Karpas-422 (cell line): ENCODE results near the gene YLPM1. TPM values are rescaled to one million over a fixed set of nuclear protein-coding genes. Genes with fewer than 3 reads are reported as not detected.

Experiments used
- DNase-seq: peaks from one replicate; pipeline ENCODE4 v3.0.0-alpha.2; 2015
- H2AFZ ChIP-seq: fragments of 200-600 bp; sonication (generic); 2 replicates; pipeline ENCODE4 v1.6.1; 2014; ENCODE audit warnings: antibody characterized with exemption, low read length, mixed read lengths
- H3K27ac ChIP-seq: fragments of 200-600 bp; sonication (generic); 2 replicates; pipeline ENCODE4 v1.5.1; 2014; ENCODE audit warnings: mild to moderate bottlenecking, low read length, moderate library complexity
- H3K27me3 ChIP-seq: fragments of 200-600 bp; sonication (generic); 2 replicates; pipeline ENCODE4 v1.6.1; 2014; ENCODE audit warnings: low read length, mixed read lengths
- H3K36me3 ChIP-seq: fragments of 200-600 bp; sonication (generic); 2 replicates; pipeline ENCODE4 v1.6.1; 2014; ENCODE audit warnings: low read length, mixed read lengths; ENCODE audit not compliant: insufficient read depth
- H3K4me1 ChIP-seq: fragments of 200-600 bp; sonication (generic); 2 replicates; pipeline ENCODE4 v1.6.1; 2014; ENCODE audit warnings: mild to moderate bottlenecking, low read length, mixed read lengths
- H3K4me2 ChIP-seq: fragments of 200-600 bp; sonication (generic); 2 replicates; pipeline ENCODE4 v1.6.1; 2014; ENCODE audit warnings: low read length, low read depth, mild to moderate bottlenecking; ENCODE audit not compliant: poor library complexity, severe bottlenecking
- H3K4me3 ChIP-seq: fragments of 200-600 bp; sonication (generic); 2 replicates; pipeline ENCODE4 v1.5.1; 2014; ENCODE audit warnings: mild to moderate bottlenecking, antibody characterized with exemption, low read length, mixed read lengths
- H3K79me2 ChIP-seq: fragments of 200-600 bp; sonication (generic); 2 replicates; pipeline ENCODE4 v1.6.1; 2014; ENCODE audit warnings: mild to moderate bottlenecking, low read length, mixed read lengths
- H3K9ac ChIP-seq: fragments of 200-600 bp; sonication (generic); 2 replicates; pipeline ENCODE4 v1.6.0; 2014; ENCODE audit warnings: low read length
- H3K9me2 ChIP-seq: fragments of 200-600 bp; sonication (generic), shearing (Covaris generic); replicated peaks from 2 replicates; pipeline ENCODE4 v1.6.0; 2014; ENCODE audit warnings: mild to moderate bottlenecking, low read length, moderate library complexity; ENCODE audit not compliant: insufficient read depth
- H3K9me3 ChIP-seq: fragments of 300-700, 200-600 bp; sonication (generic); 2 replicates; pipeline ENCODE4 v1.6.1; 2014; ENCODE audit warnings: low read length, mixed read lengths
- H4K20me1 ChIP-seq: fragments of 200-600 bp; sonication (generic); 2 replicates; pipeline ENCODE4 v1.6.1; 2014; ENCODE audit warnings: mild to moderate bottlenecking, antibody characterized with exemption, low read length, low read depth; ENCODE audit not compliant: insufficient read depth
- total RNA-seq: library from RNA; depleted of rRNA; stranded (reverse); fragments of >200 nt; shearing (Covaris generic); gene quantifications from 2 replicates; pipeline ENCODE4 v1.2.3, GENCODE V29; 2014; ENCODE audit warnings: low replicate concordance

The YLPM1 gene
- total RNA-seq, 1 experiment from 2014 or later = 159 TPM

DNA sequence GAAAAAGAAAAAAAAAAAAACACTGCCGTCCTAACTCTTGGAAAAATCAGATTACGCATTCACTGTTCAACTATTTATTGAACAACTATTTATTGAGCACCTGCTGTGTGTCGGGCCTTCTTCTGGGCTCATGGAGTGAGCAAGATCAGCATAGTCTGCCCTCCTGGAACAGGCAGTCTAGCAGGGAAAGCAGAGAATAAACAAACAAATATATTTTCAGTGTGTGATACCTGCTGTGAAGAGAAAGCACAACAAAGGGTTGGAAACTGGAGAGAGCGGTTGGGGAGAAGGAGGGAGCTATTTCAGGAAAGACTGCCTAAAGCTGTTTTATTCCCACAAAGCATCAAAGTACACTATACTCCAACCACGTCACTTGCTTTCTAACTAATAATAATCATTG is 102.0 kb downstream of the YLPM1 start:
- DNase-seq = no peak

DNA sequence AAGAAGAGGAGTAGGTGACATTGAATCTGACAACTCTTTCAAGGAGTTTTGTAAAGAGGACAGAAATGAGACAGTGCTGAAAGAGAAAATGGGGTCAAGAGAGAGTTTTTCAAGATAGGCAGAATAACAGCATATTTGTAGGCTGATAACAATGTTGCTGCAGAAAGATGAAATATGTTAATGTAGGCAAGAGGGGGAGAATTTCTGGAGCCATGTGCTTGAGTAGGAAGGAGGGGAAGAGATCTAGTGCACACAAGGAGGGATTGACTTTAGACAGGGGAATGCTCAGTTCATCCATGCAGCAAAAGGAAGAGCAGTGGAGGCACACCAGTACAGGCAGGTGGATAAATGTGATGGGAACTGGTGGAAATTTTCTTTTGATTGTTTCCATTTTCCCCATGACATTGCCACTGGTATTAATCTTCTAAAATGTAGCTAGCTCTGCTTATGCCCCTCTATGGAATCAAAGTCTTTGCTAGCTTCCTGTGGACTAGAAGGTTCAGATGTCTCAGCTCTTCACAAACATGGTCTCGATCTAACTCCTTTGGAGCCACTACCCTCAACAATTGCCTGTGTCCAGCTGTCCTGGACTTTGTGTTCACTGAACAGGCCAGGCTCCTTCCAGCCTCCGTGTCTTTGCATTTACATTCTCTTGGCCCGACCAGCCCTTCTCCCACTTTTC is 103.7 kb downstream of the YLPM1 start:
- no peak for DNase-seq
- H3K4me2 ChIP-seq = no peak overlapping the region
- no peaks in the 10 kb centered on the region for H3K36me3 ChIP-seq
- H3K9me3 ChIP-seq = no peaks in the 10 kb centered on the region
- no peak overlapping the region for H3K9ac ChIP-seq
- H3K27ac ChIP-seq = no peak overlapping the region
- peaks cover 8% of the 10 kb centered on the region for H3K4me1 ChIP-seq
- H3K9me2 ChIP-seq = no peaks in the 10 kb centered on the region
- H2AFZ ChIP-seq = no peak overlapping the region
- no peaks in the 10 kb centered on the region for H3K27me3 ChIP-seq
- H4K20me1 ChIP-seq = no peaks in the 10 kb centered on the region; the same call in 1 of the 2 replicates
- H3K79me2 ChIP-seq = no peaks in the 10 kb centered on the region
- H3K4me3 ChIP-seq = no peak overlapping the region

More for the DNA sequence above, 102.0 kb downstream of the YLPM1 start:
- no peaks in the 10 kb centered on the region for H3K79me2 ChIP-seq
- H3K4me2 ChIP-seq = no peak overlapping the region
- H3K4me1 ChIP-seq = peaks cover 21% of the 10 kb centered on the region
- no peak overlapping the region for H3K4me3 ChIP-seq
- H4K20me1 ChIP-seq = peaks cover 4% of the 10 kb centered on the region
- H3K9me3 ChIP-seq = no peaks in the 10 kb centered on the region
- H3K36me3 ChIP-seq = no peaks in the 10 kb centered on the region
- no peak overlapping the region for H3K27ac ChIP-seq
- no peaks in the 10 kb centered on the region for H3K27me3 ChIP-seq
- no peak overlapping the region for H3K9ac ChIP-seq
- H3K9me2 ChIP-seq = no peaks in the 10 kb centered on the region
- no peak overlapping the region for H2AFZ ChIP-seq

DNA sequence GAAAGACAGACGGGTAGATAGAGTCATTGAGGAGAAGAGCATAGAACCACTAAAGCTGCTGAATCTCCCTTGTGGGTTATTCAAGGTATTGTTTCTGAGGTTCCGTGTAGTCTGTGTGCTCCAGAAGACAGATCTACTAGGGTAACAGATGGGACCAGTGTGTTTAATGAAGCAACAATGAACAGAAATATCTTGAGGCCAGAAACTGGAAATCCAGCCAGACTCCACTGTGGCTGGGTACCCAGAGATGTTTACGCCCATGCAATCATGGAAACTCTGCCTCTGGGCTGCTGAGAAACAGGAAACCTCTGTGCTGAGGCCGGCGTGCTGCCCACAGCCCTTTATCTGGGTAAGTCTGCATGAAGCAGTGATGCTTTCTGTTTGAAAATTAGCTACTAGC is 104.6 kb downstream of the YLPM1 start:
- Histone ChIP-seq H3K27me3 (no peaks in the 10 kb centered on the region), H3K4me2 (peak overlapping the region; percentile 32), H3K9me2 (no peaks in the 10 kb centered on the region), H3K27ac (no peak overlapping the region), H4K20me1 (no peaks in the 10 kb centered on the region; the same call in 1 of the 2 replicates), H2AFZ (peak overlapping the region; percentile 38; the same call in 1 of the 2 replicates), H3K36me3 (no peaks in the 10 kb centered on the region), H3K4me1 (peaks cover 8% of the 10 kb centered on the region), H3K9ac (peak overlapping the region; percentile 20; the same call in 1 of the 2 replicates), H3K9me3 (no peaks in the 10 kb centered on the region), H3K4me3 (no peak overlapping the region; the same call in 1 of the 2 replicates), H3K79me2 (no peaks in the 10 kb centered on the region)
- DNase-seq = peak; percentile 63

- H3K9me2 ChIP-seq = no peaks in the 10 kb centered on the region
- H3K9ac ChIP-seq = no peak overlapping the region
- H3K79me2 ChIP-seq = no peaks in the 10 kb centered on the region
- H3K4me2 ChIP-seq = no peak overlapping the region
- H3K36me3 ChIP-seq = no peaks in the 10 kb centered on the region
- no peaks in the 10 kb centered on the region for H3K27me3 ChIP-seq
- H3K27ac ChIP-seq = no peak overlapping the region
- peaks cover 8% of the 10 kb centered on the region for H3K4me1 ChIP-seq
- H4K20me1 ChIP-seq = no peaks in the 10 kb centered on the region; the same call in 1 of the 2 replicates
- H2AFZ ChIP-seq = no peak overlapping the region
- no peaks in the 10 kb centered on the region for H3K9me3 ChIP-seq
- no peak for DNase-seq
- H3K4me3 ChIP-seq = no peak overlapping the region
These were observed 105.6 kb downstream of the YLPM1 start for GRCh38 chr14:74868739-74869138.

- Histone ChIP-seq H3K9ac (no peak overlapping the region), H3K4me1 (peaks cover 26% of the 10 kb centered on the region), H3K79me2 (no peaks in the 10 kb centered on the region), H3K4me2 (no peak overlapping the region), H3K9me2 (no peaks in the 10 kb centered on the region), H4K20me1 (no peaks in the 10 kb centered on the region; the same call in 1 of the 2 replicates), H3K4me3 (no peak overlapping the region), H2AFZ (no peak overlapping the region), H3K27me3 (no peaks in the 10 kb centered on the region), H3K27ac (no peak overlapping the region), H3K9me3 (no peaks in the 10 kb centered on the region), H3K36me3 (no peaks in the 10 kb centered on the region)
- no peak for DNase-seq
These were observed 108.7 kb downstream of the YLPM1 start for GRCh38 chr14:74871819-74872218.

GRCh38 chr14:74875204-74875603 is 112.1 kb downstream of the YLPM1 start:
- Histone ChIP-seq H3K36me3 (no peaks in the 10 kb centered on the region), H2AFZ (peak overlapping the region; percentile 33; the same call in 1 of the 2 replicates), H4K20me1 (no peaks in the 10 kb centered on the region), H3K9ac (peak overlapping the region; percentile 66), H3K4me2 (peak overlapping the region; percentile 79), H3K79me2 (no peaks in the 10 kb centered on the region), H3K4me1 (peaks cover 46% of the 10 kb centered on the region), H3K4me3 (peak overlapping the region; percentile 62), H3K27ac (peak overlapping the region; percentile 81), H3K9me3 (no peaks in the 10 kb centered on the region), H3K9me2 (no peaks in the 10 kb centered on the region), H3K27me3 (no peaks in the 10 kb centered on the region)
- no peak for DNase-seq

DNA sequence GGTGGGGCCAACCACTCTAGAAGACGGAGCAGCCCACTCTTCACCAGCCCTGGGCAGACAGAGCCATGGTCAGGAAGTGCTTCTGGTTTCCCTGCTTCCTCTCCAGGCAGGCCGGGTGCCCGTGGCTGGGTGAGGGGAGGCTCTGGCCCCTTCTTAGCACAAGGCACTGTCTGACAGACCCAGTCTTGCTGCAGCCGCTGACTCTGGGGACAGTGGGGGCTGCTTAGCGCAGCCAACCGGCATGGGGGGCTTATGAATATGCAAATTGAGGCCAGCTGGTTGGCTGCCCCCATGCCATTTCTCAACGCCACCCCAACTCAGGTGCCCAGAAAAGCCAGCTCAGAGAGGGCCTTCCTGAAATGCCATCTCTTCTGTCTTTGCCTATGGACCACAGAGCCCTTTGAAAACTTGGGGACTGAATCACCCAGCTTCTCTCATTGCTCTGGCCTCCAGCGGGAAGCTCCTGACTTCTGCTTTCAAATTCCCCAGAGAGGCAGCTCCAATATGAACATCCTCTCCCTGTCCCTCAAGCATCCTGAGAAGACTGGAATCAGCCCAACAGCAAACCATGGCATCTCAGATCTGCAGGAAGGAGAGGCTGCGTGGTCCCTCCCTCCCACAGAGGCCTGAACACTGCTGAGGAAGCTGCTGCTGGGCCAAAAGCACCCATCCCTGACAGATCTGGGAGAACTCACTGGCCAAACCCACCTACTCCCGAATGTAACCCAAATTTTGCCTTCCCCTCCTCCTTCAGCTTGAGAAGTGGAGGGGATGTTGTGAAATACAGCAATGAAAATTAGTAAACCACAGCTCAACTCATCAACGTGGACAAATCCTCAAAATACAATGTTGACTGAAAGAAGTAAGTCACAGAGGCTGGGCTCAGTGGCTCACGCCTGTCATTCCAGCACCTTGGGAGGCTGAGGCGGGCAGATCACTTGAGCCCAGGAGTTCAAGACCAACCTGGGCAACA is 113.1 kb downstream of the YLPM1 start, which contains the start of gene PROX2:
PROX2 (minus strand) TSS at position 205 of the 973 bp plus-strand sequence. CDS start 12,311 bp downstream, outside the sequence.
- no peaks in the 10 kb centered on the region for H3K9me2 ChIP-seq
- H3K27me3 ChIP-seq = no peaks in the 10 kb centered on the region
- H3K4me1 ChIP-seq = peaks cover 56% of the 10 kb centered on the region
- H4K20me1 ChIP-seq = no peaks in the 10 kb centered on the region
- peak; percentile 92 for DNase-seq
- peak within 1 kb of the TSS; percentile 81 for H3K27ac ChIP-seq
- H3K9ac ChIP-seq = peak within 1 kb of the TSS; percentile 66
- peak within 1 kb of the TSS; percentile 79 for H3K4me2 ChIP-seq
- H2AFZ ChIP-seq = peak within 1 kb of the TSS; percentile 33
- peak within 1 kb of the TSS; percentile 62 for H3K4me3 ChIP-seq
- H3K79me2 ChIP-seq = no peaks in the 10 kb centered on the region
- no peaks in the 10 kb centered on the region for H3K36me3 ChIP-seq
- H3K9me3 ChIP-seq = no peaks in the 10 kb centered on the region
